ENCODE data around the gene IL32.

DNA sequence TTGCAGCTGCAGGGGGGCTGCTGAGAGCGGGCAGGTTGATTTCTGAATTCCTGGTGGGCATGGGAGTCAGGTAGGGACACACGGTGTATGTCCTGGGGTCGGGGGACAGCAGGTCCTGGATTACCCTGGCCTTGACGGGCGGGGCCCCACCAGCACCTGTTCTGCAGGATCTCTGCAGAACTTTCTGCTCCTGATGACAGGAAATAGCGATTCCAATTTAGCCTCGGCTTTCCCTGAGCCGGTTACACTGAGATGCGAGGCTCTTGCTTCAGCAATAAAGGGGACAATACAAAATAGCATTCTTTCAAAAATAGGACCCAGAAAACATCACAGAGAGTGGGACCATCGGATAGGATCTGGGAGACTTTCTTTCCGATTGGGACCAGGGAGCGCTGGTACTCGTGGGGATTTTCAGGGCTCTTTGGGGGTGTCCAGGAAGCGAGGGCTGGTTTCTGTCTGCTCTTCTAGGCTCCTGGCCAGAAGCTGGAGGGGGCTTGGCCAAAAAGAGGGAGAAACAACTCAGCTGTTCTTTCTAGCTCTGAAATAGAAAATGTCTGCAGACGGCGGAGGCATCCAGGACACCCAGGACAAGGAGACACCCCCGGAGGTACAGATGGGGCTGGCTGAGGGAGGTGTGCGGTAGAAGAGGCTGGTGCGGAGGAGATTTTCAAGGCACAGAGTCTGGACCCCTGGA is 47.6 kb downstream of the IL32 start:
- TF ChIP-seq CTCF (conservative IDR thresholded peaks at IDR 0.05; ENCODE audit: low read depth, low read length): no peak
- TF ChIP-seq EZH2 (IDR thresholded peaks at IDR 0.05; ENCODE audit: borderline replicate concordance, low read depth, low read length, poor library complexity, severe bottlenecking): no peak

Measured in A673 (cell line).